ENCODE measurements around the gene SPTLC3. TPM values are rescaled to one million over a fixed set of nuclear protein-coding genes. Genes with fewer than 3 reads are reported as not detected.
A peak's percentile ranks its signal among the peaks of the same experiment; 100 is the strongest.

The SPTLC3 gene
- total RNA-seq, 1 experiment from 2014 or later: 31.5 TPM

DNA sequence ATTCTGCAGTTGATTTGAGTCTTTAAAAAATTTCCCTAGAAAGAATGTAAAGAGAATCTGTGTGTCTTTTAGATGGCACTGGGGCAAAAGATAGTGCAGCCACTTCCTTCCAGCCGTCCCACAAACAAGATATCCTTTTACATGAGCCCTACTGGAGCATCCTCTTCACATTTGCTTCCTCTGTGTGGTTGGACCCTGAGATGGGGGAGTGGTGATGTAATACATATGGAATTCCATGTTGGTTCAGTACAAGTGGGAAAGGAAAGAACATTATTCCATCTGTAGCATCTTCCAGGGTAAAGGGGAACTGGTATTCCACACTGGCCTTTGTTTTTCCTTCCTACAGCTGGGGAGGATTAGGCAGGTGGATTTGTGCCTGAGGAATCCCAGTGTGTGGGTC is 133.4 kb downstream of the SPTLC3 start:
- peaks cover 2% of the 10 kb centered on the region for H3K4me1 Mint-ChIP-seq (ENCODE audit: low read depth, unreplicated experiment)
- ChIA-PET POLR2A (no interaction called here), CTCF (no interaction called here)
- Histone ChIP-seq H3K9me3 (peaks cover 6% of the 10 kb centered on the region; the same call in 1 of the 2 replicates), H3K27me3 (replicated peaks; ENCODE audit: control insufficient read depth, insufficient read depth, low read length) (no peaks in the 10 kb centered on the region), H3K4me3 (ENCODE audit: low read depth, low read length) (no peak overlapping the region), H3K36me3 (ENCODE audit: control insufficient read depth, insufficient read depth, low read length) (peaks cover 5% of the 10 kb centered on the region), H3K4me1 (no peaks in the 10 kb centered on the region)
- H3K27ac Mint-ChIP-seq (ENCODE audit: unreplicated experiment): no peak overlapping the region
- TF ChIP-seq, protein P1, sequence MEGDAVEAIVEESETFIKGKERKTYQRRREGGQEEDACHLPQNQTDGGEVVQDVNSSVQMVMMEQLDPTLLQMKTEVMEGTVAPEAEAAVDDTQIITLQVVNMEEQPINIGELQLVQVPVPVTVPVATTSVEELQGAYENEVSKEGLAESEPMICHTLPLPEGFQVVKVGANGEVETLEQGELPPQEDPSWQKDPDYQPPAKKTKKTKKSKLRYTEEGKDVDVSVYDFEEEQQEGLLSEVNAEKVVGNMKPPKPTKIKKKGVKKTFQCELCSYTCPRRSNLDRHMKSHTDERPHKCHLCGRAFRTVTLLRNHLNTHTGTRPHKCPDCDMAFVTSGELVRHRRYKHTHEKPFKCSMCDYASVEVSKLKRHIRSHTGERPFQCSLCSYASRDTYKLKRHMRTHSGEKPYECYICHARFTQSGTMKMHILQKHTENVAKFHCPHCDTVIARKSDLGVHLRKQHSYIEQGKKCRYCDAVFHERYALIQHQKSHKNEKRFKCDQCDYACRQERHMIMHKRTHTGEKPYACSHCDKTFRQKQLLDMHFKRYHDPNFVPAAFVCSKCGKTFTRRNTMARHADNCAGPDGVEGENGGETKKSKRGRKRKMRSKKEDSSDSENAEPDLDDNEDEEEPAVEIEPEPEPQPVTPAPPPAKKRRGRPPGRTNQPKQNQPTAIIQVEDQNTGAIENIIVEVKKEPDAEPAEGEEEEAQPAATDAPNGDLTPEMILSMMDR (IDR thresholded peaks at IDR 0.05; ENCODE audit: insufficient read depth in 1 of 2, low read depth in 1 of 2, low read length in 1 of 2, severe bottlenecking in 1 of 2, unreplicated experiment in 1 of 2): no peak
- H3K27me3 Mint-ChIP-seq (ENCODE audit: insufficient read depth, unreplicated experiment): no peaks in the 10 kb centered on the region
- peaks cover 6% of the 10 kb centered on the region for H3K36me3 Mint-ChIP-seq (ENCODE audit: insufficient read depth, unreplicated experiment)
- DNase-seq: no peak
- no peak overlapping the region for H3K4me3 Mint-ChIP-seq (ENCODE audit: unreplicated experiment)
- intact Hi-C loops (cut with micrococcal nuclease; ENCODE audit: unreplicated experiment): no loop called here
- H3K9me3 Mint-ChIP-seq (ENCODE audit: unreplicated experiment): peaks cover 21% of the 10 kb centered on the region
- BruUV-seq (replicated peaks): no TSS peak

DNA sequence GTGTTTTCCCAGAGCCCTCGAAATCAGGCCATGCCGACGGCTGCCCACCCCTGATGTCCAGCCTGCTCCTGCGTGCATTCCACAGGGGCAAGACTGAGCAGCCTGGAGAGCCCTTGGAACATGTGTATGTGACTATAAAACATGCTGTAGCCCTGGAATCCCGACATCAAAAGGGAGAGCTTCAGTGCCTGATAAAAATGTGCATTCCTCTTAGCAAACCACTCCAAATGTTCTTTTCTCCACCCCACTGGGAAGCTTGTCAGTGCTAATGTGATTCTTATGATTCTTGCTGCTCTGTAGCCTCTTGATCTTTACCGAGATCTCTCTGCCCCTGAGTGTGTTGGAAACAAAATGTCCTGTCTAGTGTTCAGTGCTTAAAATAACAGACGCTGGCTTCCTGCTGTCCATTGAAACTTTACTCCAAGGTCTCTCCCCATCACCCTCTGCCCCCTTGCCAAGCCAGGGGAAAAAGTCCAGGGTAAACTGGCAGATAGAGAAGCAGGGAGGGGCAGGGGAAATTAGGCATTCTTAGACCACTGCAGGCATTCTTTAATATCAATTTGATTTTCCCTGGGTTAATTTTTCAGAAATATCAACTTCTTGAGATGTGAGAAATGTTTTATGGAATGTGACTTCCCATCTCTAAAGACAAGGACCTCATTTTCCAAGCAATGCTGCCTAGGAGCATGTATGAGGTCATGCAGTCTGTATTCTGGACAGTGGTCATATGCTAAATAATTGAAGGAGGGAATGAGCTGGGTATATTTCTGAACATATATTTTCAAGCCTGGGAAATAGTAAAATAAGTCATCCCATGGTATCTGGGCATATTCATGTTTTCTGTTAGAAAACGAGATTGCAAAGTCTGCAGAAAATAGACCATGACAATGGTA is 138.5 kb downstream of the SPTLC3 start:
- Mint-ChIP-seq H3K4me3 (ENCODE audit: unreplicated experiment) (no peak overlapping the region), H3K9me3 (ENCODE audit: unreplicated experiment) (peaks cover 21% of the 10 kb centered on the region), H3K27me3 (ENCODE audit: insufficient read depth, unreplicated experiment) (no peaks in the 10 kb centered on the region), H3K4me1 (ENCODE audit: low read depth, unreplicated experiment) (peaks cover 12% of the 10 kb centered on the region), H3K27ac (ENCODE audit: unreplicated experiment) (peak overlapping the region; percentile 23), H3K36me3 (ENCODE audit: insufficient read depth, unreplicated experiment) (peaks cover 11% of the 10 kb centered on the region)
- Histone ChIP-seq H3K9me3 (peaks cover 6% of the 10 kb centered on the region; the same call in 1 of the 2 replicates), H3K36me3 (ENCODE audit: control insufficient read depth, insufficient read depth, low read length) (peaks cover 5% of the 10 kb centered on the region), H3K4me1 (no peaks in the 10 kb centered on the region), H3K4me3 (ENCODE audit: low read depth, low read length) (no peak overlapping the region), H3K27me3 (replicated peaks; ENCODE audit: control insufficient read depth, insufficient read depth, low read length) (no peaks in the 10 kb centered on the region)
- POLR2A ChIA-PET: no interaction called here
- no peak for DNase-seq
- intact Hi-C loops (cut with micrococcal nuclease; ENCODE audit: unreplicated experiment): no loop called here
- CTCF ChIA-PET: interaction anchor here (0.6 to 1.1 kb wide), 2 partner anchors 16 to 222 kb away, joined by 3 to 5 read pairs; no protein-coding TSS in a partner anchor
- TF ChIP-seq, protein P1 (IDR thresholded peaks at IDR 0.05; ENCODE audit: insufficient read depth in 1 of 2, low read depth in 1 of 2, low read length in 1 of 2, severe bottlenecking in 1 of 2, unreplicated experiment in 1 of 2): no peak
- no TSS peak for BruUV-seq (replicated peaks)

DNA sequence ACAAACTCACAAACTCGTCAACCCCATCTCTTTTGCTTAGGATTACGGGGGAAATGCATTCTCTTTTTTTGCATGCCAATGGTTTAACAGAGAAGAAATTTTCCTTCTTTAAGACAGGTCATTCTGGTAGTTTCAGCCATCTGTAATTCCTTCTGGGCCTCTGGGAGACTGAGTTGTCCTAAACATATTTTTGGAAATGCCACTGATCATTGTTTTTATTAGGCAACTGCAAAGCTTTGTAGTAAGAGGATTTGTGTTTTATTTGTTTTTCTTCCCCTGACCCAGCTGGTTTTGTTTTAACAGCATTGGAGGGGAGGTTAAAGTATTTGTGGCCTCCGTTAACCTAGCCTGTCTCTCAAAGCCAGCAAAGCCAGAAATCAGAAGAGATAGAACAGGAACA is 139.2 kb downstream of the SPTLC3 start:
- H3K27me3 Mint-ChIP-seq (ENCODE audit: insufficient read depth, unreplicated experiment): no peaks in the 10 kb centered on the region
- peaks cover 5% of the 10 kb centered on the region for H3K36me3 ChIP-seq (ENCODE audit: control insufficient read depth, insufficient read depth, low read length)
- H3K4me3 ChIP-seq (ENCODE audit: low read depth, low read length): no peak overlapping the region
- peaks cover 11% of the 10 kb centered on the region for H3K36me3 Mint-ChIP-seq (ENCODE audit: insufficient read depth, unreplicated experiment)
- H3K27ac Mint-ChIP-seq (ENCODE audit: unreplicated experiment): no peak overlapping the region
- peaks cover 21% of the 10 kb centered on the region for H3K9me3 Mint-ChIP-seq (ENCODE audit: unreplicated experiment)
- TF ChIP-seq, protein P1 (IDR thresholded peaks at IDR 0.05; ENCODE audit: insufficient read depth in 1 of 2, low read depth in 1 of 2, low read length in 1 of 2, severe bottlenecking in 1 of 2, unreplicated experiment in 1 of 2): no peak
- peaks cover 12% of the 10 kb centered on the region for H3K4me1 Mint-ChIP-seq (ENCODE audit: low read depth, unreplicated experiment)
- no TSS peak for BruUV-seq (replicated peaks)
- H3K4me1 ChIP-seq: no peaks in the 10 kb centered on the region
- CTCF ChIA-PET: interaction anchor here (0.6 to 1.1 kb wide), 2 partner anchors 15 to 223 kb away, joined by 3 to 5 read pairs; no protein-coding TSS in a partner anchor
- DNase-seq: peak in 1 of 2 experiments; percentile 24
- intact Hi-C loops (cut with micrococcal nuclease; ENCODE audit: unreplicated experiment): no loop called here
- H3K4me3 Mint-ChIP-seq (ENCODE audit: unreplicated experiment): no peak overlapping the region
- no peaks in the 10 kb centered on the region for H3K27me3 ChIP-seq (replicated peaks; ENCODE audit: control insufficient read depth, insufficient read depth, low read length)
- peaks cover 6% of the 10 kb centered on the region; the same call in 1 of the 2 replicates for H3K9me3 ChIP-seq
- POLR2A ChIA-PET: no interaction called here
